Measurements from ENCODE around the gene PPIL1. TPM values are rescaled to one million over a fixed set of nuclear protein-coding genes. Genes with fewer than 3 reads are reported as not detected.
A peak's percentile ranks its signal among the peaks of the same experiment; 100 is the strongest.

Gene PPIL1
- total RNA-seq, 1 experiment from 2014 or later = 87.8 TPM

GRCh38 chr6:36855750-36856149, 18.9 kb downstream of the PPIL1 start:
- Histone ChIP-seq H4K20me1 (ENCODE audit: control insufficient read depth, insufficient read depth, insufficient read length) (peaks cover 2% of the 10 kb centered on the region), H3K18ac (ENCODE audit: insufficient read length, low read depth, low read length) (no peak overlapping the region), H2BK5ac (ENCODE audit: insufficient read length, low read length) (no peak overlapping the region), H3K56ac (ENCODE audit: insufficient read length, low read depth, low read length) (no peak overlapping the region), H2BK15ac (ENCODE audit: low read depth, low read length) (no peak overlapping the region), H3K23ac (ENCODE audit: insufficient read length, low read depth, low read length) (no peak overlapping the region), H3T11ph (ENCODE audit: low read length) (no peak overlapping the region), H3K4ac (ENCODE audit: low read depth, low read length) (no peak overlapping the region), H3K27me3 (ENCODE audit: insufficient read depth, low read length) (no peaks in the 10 kb centered on the region), H3K23me2 (ENCODE audit: insufficient read length, low read depth, low read length, poor library complexity, severe bottlenecking) (no peaks in the 10 kb centered on the region), H4K91ac (ENCODE audit: insufficient read length, low read depth, low read length) (no peak overlapping the region), H2BK120ac (ENCODE audit: low read depth, low read length, poor library complexity, severe bottlenecking) (no peak overlapping the region), H4K5ac (ENCODE audit: insufficient read length, low read depth, low read length) (no peak overlapping the region), H2AFZ (ENCODE audit: low read length) (no peak overlapping the region), H2BK20ac (ENCODE audit: low read depth, low read length, poor library complexity, severe bottlenecking) (no peak overlapping the region), H3K9ac (ENCODE audit: extremely low read depth, insufficient read length, low read length) (no peak overlapping the region), H4K8ac (replicated peaks; ENCODE audit: insufficient read length, low read depth, low read length) (no peak overlapping the region), H3K79me2 (ENCODE audit: insufficient read depth, low read length) (peaks cover 2% of the 10 kb centered on the region; the same call in 1 of the 2 replicates), H3K79me1 (ENCODE audit: insufficient read depth, low read depth, low read length, poor library complexity, severe bottlenecking) (peaks cover 4% of the 10 kb centered on the region), H2BK12ac (ENCODE audit: insufficient read length, low read depth, low read length) (no peak overlapping the region), H3K27ac (ENCODE audit: insufficient read length, low read depth, low read length) (no peak overlapping the region), H2AK5ac (ENCODE audit: insufficient read length, low read length) (no peak overlapping the region), H3K4me2 (ENCODE audit: insufficient read depth, insufficient read length, low read length) (no peak overlapping the region), H3K9me3 (ENCODE audit: control insufficient read depth, low read depth, low read length) (no peaks in the 10 kb centered on the region), H3K4me1 (ENCODE audit: insufficient read depth, low read length) (peaks cover 2% of the 10 kb centered on the region; the same call in 1 of the 2 replicates), H3K14ac (ENCODE audit: insufficient read depth, low read length) (no peak overlapping the region)
- no CpG with 5 or more reads among the region's 10 CpGs for WGBS (ENCODE audit: extremely low coverage, insufficient read length, low lambda C conversion rate)
- Mint-ChIP-seq H3K4me3 (no peak overlapping the region), H3K36me3 (ENCODE audit: insufficient read depth in 1 of 3, low read depth in 3 of 3) (peaks cover 26 to 64% (median 58%) of the 10 kb centered on the region in 3 experiments), H3K9me3 (no peaks in the 10 kb centered on the region; a peak in 1 of 5 replicates), H3K27ac (no peak overlapping the region), H3K4me1 (peaks cover 22 to 23% of the 10 kb centered on the region in 2 experiments), H3K27me3 (ENCODE audit: low read depth) (no peaks in the 10 kb centered on the region; the same call in 1 of the 2 replicates)
- TF ChIP-seq CTCF (conservative IDR thresholded peaks at IDR 0.05) = no peak
- peak; percentile 12 for DNase-seq

Data from H9 (cell line).